ENCODE measurements around the gene CFAP210. TPM values are rescaled to one million over a fixed set of nuclear protein-coding genes. Genes with fewer than 3 reads are reported as not detected.

CFAP210 gene
- total RNA-seq, 1 experiment from 2014 or later = 0.20 TPM

DNA sequence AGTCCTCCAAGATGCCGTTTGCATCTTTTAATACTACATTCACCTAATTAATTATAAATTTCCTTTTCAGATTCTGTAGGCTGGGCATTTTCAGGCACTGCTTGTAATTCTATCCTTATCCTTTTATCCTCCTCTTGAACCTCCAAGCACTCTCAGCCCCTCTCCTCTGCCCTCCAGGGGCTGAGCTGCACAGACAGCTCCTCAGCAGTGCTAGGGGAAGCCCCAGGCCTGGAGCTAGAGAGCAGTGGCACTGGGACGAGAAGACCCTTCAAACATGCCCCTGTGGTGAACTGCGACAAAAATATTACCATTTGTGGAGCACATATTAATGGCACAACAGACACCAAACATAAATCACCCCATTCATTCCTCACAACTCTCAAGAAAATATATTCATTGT lies 32.9 kb downstream of the CFAP210 start:
- Mint-ChIP-seq H3K27me3 (ENCODE audit: low read depth) (peaks cover 2% of the 10 kb centered on the region; the same call in 1 of the 2 replicates), H3K36me3 (no peaks in the 10 kb centered on the region), H3K9me3 (no peaks in the 10 kb centered on the region), H3K27ac (no peak overlapping the region), H3K4me3 (no peak overlapping the region), H3K4me1 (no peaks in the 10 kb centered on the region)
- ChIA-PET POLR2A (interaction anchor here (0.5 kb wide), 1 partner anchor 76 kb away, joined by 4 read pairs; no protein-coding TSS in a partner anchor), CTCF (no interaction called here)
- ATAC-seq (no peak; the same call in 1 of the 2 replicates), DNase-seq (ENCODE audit: low spot score) (no peak)
- TF ChIP-seq FOXP1 (CRISPR knock-in tag; IDR thresholded peaks at IDR 0.05; ENCODE audit: borderline replicate concordance) (no peak), NFATC4 (CRISPR knock-in tag; IDR thresholded peaks at IDR 0.05) (no peak), RELA (CRISPR knock-in tag; IDR thresholded peaks at IDR 0.05; ENCODE audit: borderline replicate concordance) (no peak), TCF7 (CRISPR knock-in tag; IDR thresholded peaks at IDR 0.05; ENCODE audit: low read depth) (no peak), GABPB1 (CRISPR knock-in tag; IDR thresholded peaks at IDR 0.05) (no peak), ELF4 (CRISPR knock-in tag; IDR thresholded peaks at IDR 0.05; ENCODE audit: low read depth) (no peak), ZNF416 (CRISPR knock-in tag; IDR thresholded peaks at IDR 0.05) (no peak), NR1H2 (CRISPR knock-in tag; IDR thresholded peaks at IDR 0.05) (no peak), PRDM15 (CRISPR knock-in tag; IDR thresholded peaks at IDR 0.05) (no peak), NFYB (CRISPR knock-in tag; conservative IDR thresholded peaks at IDR 0.05; ENCODE audit: low read depth) (no peak), ZBTB43 (CRISPR knock-in tag; IDR thresholded peaks at IDR 0.05) (no peak)
- TF ChIP-seq, protein P1, sequence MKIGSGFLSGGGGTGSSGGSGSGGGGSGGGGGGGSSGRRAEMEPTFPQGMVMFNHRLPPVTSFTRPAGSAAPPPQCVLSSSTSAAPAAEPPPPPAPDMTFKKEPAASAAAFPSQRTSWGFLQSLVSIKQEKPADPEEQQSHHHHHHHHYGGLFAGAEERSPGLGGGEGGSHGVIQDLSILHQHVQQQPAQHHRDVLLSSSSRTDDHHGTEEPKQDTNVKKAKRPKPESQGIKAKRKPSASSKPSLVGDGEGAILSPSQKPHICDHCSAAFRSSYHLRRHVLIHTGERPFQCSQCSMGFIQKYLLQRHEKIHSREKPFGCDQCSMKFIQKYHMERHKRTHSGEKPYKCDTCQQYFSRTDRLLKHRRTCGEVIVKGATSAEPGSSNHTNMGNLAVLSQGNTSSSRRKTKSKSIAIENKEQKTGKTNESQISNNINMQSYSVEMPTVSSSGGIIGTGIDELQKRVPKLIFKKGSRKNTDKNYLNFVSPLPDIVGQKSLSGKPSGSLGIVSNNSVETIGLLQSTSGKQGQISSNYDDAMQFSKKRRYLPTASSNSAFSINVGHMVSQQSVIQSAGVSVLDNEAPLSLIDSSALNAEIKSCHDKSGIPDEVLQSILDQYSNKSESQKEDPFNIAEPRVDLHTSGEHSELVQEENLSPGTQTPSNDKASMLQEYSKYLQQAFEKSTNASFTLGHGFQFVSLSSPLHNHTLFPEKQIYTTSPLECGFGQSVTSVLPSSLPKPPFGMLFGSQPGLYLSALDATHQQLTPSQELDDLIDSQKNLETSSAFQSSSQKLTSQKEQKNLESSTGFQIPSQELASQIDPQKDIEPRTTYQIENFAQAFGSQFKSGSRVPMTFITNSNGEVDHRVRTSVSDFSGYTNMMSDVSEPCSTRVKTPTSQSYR (CRISPR knock-in tag; IDR thresholded peaks at IDR 0.05) = no peak
- TF ChIP-seq, protein P2, sequence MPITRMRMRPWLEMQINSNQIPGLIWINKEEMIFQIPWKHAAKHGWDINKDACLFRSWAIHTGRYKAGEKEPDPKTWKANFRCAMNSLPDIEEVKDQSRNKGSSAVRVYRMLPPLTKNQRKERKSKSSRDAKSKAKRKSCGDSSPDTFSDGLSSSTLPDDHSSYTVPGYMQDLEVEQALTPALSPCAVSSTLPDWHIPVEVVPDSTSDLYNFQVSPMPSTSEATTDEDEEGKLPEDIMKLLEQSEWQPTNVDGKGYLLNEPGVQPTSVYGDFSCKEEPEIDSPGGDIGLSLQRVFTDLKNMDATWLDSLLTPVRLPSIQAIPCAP (CRISPR knock-in tag; IDR thresholded peaks at IDR 0.05) = no peak

DNA sequence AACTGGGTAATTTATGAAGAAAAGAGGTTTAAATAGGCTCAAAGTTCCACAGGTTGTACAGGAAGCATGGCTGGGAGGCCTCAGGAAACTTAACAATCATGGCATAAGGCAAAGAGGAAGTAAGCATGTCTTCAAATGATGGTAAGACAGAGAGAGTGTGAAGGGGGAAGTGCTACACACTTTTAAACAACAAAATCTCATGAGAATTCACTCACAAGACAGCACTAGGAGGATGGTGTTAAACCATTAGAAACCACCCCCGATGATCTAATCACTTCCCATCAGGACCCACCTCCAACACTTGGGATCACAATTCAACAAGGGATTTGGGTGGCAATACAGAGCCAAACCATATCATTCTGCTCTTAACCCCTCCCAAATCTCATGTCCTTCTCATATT lies 34.9 kb downstream of the CFAP210 start:
- DNase-seq (ENCODE audit: low spot score) = no peak
- H3K4me3 Mint-ChIP-seq = no peak overlapping the region
- ChIA-PET CTCF (no interaction called here), POLR2A (no interaction called here)
- H3K4me1 Mint-ChIP-seq = no peaks in the 10 kb centered on the region
- no peaks in the 10 kb centered on the region for H3K36me3 Mint-ChIP-seq
- H3K27ac Mint-ChIP-seq = no peak overlapping the region
- H3K9me3 Mint-ChIP-seq = no peaks in the 10 kb centered on the region
- no peak for ATAC-seq
- H3K27me3 Mint-ChIP-seq (ENCODE audit: low read depth) = no peaks in the 10 kb centered on the region; the same call in 1 of the 2 replicates
- TF ChIP-seq, protein P3, sequence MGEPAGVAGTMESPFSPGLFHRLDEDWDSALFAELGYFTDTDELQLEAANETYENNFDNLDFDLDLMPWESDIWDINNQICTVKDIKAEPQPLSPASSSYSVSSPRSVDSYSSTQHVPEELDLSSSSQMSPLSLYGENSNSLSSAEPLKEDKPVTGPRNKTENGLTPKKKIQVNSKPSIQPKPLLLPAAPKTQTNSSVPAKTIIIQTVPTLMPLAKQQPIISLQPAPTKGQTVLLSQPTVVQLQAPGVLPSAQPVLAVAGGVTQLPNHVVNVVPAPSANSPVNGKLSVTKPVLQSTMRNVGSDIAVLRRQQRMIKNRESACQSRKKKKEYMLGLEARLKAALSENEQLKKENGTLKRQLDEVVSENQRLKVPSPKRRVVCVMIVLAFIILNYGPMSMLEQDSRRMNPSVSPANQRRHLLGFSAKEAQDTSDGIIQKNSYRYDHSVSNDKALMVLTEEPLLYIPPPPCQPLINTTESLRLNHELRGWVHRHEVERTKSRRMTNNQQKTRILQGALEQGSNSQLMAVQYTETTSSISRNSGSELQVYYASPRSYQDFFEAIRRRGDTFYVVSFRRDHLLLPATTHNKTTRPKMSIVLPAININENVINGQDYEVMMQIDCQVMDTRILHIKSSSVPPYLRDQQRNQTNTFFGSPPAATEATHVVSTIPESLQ (CRISPR knock-in tag; IDR thresholded peaks at IDR 0.05) = no peak
- no peak for TF ChIP-seq HMGA2 (CRISPR knock-in tag; IDR thresholded peaks at IDR 0.05)
- no peak for TF ChIP-seq NFYB (CRISPR knock-in tag; conservative IDR thresholded peaks at IDR 0.05; ENCODE audit: low read depth)
- no peak for TF ChIP-seq TCF7 (CRISPR knock-in tag; IDR thresholded peaks at IDR 0.05; ENCODE audit: low read depth)
- no peak for TF ChIP-seq NR1H2 (CRISPR knock-in tag; IDR thresholded peaks at IDR 0.05)
- no peak for TF ChIP-seq MAX (CRISPR knock-in tag; IDR thresholded peaks at IDR 0.05)
- TF ChIP-seq, protein P4, sequence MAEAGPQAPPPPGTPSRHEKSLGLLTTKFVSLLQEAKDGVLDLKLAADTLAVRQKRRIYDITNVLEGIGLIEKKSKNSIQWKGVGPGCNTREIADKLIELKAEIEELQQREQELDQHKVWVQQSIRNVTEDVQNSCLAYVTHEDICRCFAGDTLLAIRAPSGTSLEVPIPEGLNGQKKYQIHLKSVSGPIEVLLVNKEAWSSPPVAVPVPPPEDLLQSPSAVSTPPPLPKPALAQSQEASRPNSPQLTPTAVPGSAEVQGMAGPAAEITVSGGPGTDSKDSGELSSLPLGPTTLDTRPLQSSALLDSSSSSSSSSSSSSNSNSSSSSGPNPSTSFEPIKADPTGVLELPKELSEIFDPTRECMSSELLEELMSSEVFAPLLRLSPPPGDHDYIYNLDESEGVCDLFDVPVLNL (CRISPR knock-in tag; IDR thresholded peaks at IDR 0.05; ENCODE audit: borderline replicate concordance, low read depth) = no peak
- TF ChIP-seq, protein P5, sequence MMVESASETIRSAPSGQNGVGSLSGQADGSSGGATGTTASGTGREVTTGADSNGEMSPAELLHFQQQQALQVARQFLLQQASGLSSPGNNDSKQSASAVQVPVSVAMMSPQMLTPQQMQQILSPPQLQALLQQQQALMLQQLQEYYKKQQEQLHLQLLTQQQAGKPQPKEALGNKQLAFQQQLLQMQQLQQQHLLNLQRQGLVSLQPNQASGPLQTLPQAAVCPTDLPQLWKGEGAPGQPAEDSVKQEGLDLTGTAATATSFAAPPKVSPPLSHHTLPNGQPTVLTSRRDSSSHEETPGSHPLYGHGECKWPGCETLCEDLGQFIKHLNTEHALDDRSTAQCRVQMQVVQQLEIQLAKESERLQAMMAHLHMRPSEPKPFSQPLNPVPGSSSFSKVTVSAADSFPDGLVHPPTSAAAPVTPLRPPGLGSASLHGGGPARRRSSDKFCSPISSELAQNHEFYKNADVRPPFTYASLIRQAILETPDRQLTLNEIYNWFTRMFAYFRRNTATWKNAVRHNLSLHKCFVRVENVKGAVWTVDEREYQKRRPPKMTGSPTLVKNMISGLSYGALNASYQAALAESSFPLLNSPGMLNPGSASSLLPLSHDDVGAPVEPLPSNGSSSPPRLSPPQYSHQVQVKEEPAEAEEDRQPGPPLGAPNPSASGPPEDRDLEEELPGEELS (CRISPR knock-in tag; IDR thresholded peaks at IDR 0.05) = no peak
- TF ChIP-seq FOXK1 (CRISPR knock-in tag; IDR thresholded peaks at IDR 0.05) = no peak
- TF ChIP-seq, protein P6, sequence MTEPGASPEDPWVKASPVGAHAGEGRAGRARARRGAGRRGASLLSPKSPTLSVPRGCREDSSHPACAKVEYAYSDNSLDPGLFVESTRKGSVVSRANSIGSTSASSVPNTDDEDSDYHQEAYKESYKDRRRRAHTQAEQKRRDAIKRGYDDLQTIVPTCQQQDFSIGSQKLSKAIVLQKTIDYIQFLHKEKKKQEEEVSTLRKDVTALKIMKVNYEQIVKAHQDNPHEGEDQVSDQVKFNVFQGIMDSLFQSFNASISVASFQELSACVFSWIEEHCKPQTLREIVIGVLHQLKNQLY (CRISPR knock-in tag; IDR thresholded peaks at IDR 0.05) = no peak
